GM18505 (cell line): Measurements from ENCODE around the gene HRCT1.
"Not testable (repeated sequence)": the region's sequence is repeated elsewhere in the genome, so short reads cannot be mapped to it uniquely, and the experiment has no call there.

ENCODE experiments used
- ATAC-seq: cut with Tn5 transposase; IDR thresholded peaks from one replicate; pipeline ENCODE4 v1.9.1; 2021; ENCODE audit not compliant: unreplicated experiment
- POLR2A ChIP-seq: IDR thresholded peaks from 4 replicates; pipeline ENCODE4 v1.6.1; 2011; ENCODE audit warnings: borderline replicate concordance; ENCODE audit not compliant: insufficient read depth, insufficient read length; ENCODE audit errors: extremely low read depth

HRCT1 gene

DNA sequence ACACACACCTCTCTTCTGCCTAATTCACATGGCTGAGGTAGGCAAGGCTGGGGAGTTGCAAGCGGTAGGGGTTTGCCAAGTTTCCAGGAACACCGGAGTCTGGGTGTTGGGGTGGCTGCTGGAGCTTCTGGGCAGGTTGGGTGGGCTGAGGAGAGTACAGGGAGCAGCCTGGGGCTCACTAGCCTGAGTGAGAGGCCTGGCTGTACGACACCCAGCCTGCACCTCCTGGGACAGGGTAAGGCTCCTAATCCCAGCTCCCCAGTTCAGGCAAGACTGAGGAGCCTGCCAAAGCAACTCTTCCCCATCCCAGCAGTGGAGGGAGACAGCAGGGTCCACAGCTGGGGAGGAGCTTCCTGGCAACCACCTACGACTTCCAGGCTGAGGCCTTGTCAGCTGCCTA is 11.3 kb downstream of the HRCT1 start:
- ATAC-seq: no peak
- no peak for TF ChIP-seq POLR2A

GRCh38 chr9:35918780-35919179 is 12.8 kb downstream of the HRCT1 start:
- ATAC-seq: no peak
- no peak for TF ChIP-seq POLR2A

GRCh38 chr9:35919212-35920008 is 13.4 kb downstream of the HRCT1 start:
- no peak for TF ChIP-seq POLR2A
- ATAC-seq: no peak

DNA sequence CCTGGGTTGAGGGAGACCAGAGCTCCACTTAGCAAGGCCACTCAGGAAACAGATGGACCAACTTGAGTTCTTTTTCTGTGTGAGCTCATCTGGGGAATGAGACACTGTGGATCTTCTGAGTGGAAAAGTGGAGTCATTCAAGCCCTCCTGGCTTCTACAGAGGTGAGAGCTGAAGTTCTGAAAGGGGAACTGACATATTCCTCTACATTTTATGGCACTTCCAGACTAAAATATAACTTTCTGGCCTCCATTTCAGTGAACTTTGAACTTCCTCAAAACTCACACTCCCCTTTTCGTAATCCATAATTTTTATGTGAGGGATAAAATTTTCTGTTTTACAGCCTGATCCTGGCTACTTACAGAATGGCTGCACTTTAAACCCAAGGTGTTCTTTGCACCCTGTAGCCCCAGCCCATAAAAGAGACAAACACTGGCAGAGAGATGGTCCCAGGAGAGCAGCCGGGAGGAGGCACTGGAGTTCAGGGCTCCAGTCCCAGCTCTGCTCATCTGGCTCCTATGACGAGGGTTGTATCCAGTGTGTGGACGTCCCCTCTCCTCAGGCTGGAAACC is 14.1 kb downstream of the HRCT1 start:
- TF ChIP-seq POLR2A: no peak
- no peak for ATAC-seq

- no peak for ATAC-seq
- no peak for TF ChIP-seq POLR2A
Observed at GRCh38 chr9:35923598-35923926, 17.6 kb downstream of the HRCT1 start.

DNA sequence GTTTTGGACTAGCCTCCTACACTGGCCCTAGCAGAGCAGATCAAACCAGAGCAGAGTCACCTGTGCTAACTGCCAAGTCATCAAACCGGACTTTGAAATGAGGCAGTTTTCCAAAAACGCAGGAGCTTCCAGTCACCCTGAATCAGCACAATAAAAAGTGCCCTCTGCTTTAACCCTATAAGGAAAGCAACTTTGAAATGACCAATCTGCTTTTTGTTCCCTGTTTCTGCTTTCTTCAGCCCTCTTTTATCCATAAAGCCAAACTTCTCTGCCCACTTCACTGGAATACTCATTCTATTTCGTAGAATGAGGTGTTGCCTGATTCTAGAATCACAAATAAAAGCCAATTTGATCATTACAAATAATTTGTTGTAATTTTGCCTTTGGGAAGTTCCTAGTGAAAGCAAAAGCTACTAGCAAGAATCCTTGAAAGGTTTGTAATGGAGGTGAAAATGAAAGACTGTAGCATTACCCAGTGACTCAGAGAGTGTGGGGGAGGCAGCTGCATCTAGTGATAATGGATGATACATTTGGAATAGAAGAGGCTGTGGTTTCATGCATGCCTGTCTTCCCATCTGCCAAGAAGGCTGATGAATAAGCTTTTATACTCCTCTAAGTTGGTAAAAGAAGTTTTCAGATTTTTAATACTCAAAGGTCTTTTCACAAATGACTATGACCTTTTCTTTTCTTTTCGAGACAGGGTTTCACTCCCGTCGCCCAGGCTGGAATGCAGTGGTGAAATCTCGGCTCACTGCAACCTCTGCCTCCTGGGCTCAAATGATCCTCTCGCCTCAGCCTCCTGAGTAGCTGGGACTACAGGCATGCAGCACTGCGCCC is 18.1 kb downstream of the HRCT1 start:
- no peak for TF ChIP-seq POLR2A
- no peak for ATAC-seq

GRCh38 chr9:35928591-35929452 is 22.8 kb downstream of the HRCT1 start:
- no peak for TF ChIP-seq POLR2A

GRCh38 chr9:35929453-35929718 is 23.4 kb downstream of the HRCT1 start:
- TF ChIP-seq POLR2A: no peak
- no peak for ATAC-seq

More at GRCh38 chr9:35928591-35929452, 22.8 kb downstream of the HRCT1 start:
- ATAC-seq: no peak

DNA sequence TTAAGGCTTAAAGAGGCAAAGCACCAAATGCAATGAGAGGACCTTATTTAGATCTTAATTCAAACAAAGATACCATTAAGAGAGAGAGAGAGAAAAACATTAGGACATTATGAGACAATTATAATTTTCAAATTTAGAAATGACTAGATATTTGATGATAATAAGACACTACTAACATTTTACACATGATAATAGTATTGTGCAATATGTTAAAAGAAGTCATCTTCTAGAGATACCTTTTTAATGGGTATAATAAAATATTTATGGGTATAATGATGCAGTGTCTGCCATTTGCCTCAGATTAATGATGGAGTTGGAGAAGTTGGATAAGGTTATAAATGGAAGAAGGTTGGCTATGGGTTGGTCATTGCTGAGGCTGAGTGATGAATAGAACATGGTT is 24.5 kb downstream of the HRCT1 start:
- no peak for TF ChIP-seq POLR2A
- ATAC-seq: no peak

- ATAC-seq: no peak
- TF ChIP-seq POLR2A: no peak
Observed at GRCh38 chr9:35930989-35931388, 25.0 kb downstream of the HRCT1 start.

- ATAC-seq: no peak
- no peak for TF ChIP-seq POLR2A
Observed at GRCh38 chr9:35932735-35933134, 26.7 kb downstream of the HRCT1 start.

DNA sequence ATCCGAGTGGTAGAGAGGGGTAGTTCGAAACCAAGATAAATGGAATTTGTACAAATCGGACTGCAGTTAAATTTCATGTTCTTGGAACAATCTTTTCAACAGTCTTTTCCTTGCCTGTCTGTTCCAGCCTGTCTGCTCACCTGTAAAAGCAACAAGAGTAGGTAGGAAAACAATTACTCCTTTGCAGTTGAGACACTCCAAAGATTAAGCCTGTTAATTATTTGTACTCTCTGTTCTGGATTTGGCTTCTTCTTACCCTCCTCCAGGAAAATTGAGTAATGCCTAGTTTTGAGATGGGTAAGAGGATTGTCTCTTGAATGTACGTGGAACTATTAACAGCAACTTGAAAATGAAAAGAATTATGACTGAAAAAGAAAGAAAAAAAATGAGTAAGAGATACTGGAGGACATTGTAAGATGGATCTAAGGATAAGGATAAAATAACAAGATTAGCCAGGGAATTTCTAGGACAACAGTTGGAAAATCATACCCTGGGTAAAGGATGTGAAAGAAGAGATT is 27.6 kb downstream of the HRCT1 start:
- no peak for TF ChIP-seq POLR2A
- ATAC-seq: no peak

DNA sequence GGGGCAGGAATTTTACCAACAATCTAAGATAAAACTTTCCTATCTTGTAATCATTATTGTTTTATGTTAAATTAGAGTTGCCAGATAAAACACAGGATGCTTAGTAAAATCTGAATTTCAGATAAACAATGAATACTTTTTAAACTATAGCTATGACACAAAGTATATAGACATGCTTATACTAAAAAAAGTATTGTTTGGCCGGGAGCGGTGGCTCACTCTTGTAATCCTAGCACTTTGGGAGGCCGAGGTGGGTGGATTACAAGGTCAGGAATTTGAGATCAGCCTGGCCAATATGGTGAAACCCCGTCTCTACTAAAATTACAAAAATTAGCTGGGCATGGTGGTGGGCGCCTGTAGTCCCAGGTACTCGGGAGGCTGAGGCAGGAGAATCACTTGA is 28.1 kb downstream of the HRCT1 start:
- not testable (repeated sequence) for ATAC-seq
